GM11168 (cell line): ENCODE results near the gene HMCN1.

Experiments used
- in situ Hi-C: fragments of 300-500 bp; cut with MboI; formaldehyde crosslinking; loops from one replicate; pipeline ENCODE4 v1.12.0; 2022; ENCODE audit warnings: low sequenced_read_pairs; ENCODE audit not compliant: unreplicated experiment

Gene HMCN1

GRCh38 chr1:185733818-185734735 is at the start of gene HMCN1:
TSS of gene HMCN1 (plus strand) at chr1:185734391. CDS start at chr1:185734780, 389 bp downstream.
- in situ Hi-C loops = no loop called here

GRCh38 chr1:185686821-185687778 is 47.1 kb upstream of the HMCN1 start:
- in situ Hi-C loops = no loop called here

GRCh38 chr1:185690527-185690926 is 43.7 kb upstream of the HMCN1 start:
- in situ Hi-C loops = no loop called here

GRCh38 chr1:185693654-185694053 is 40.5 kb upstream of the HMCN1 start:
- in situ Hi-C loops = no loop called here

- in situ Hi-C loops = no loop called here
Observed at GRCh38 chr1:185694081-185694480, 40.1 kb upstream of the HMCN1 start.

GRCh38 chr1:185695299-185695698 is 38.9 kb upstream of the HMCN1 start:
- in situ Hi-C loops = no loop called here

- in situ Hi-C loops = no loop called here
Observed at GRCh38 chr1:185696422-185697150, 37.6 kb upstream of the HMCN1 start.

- in situ Hi-C loops = no loop called here
Observed at GRCh38 chr1:185699874-185700273, 34.3 kb upstream of the HMCN1 start.

GRCh38 chr1:185701650-185702049 is 32.5 kb upstream of the HMCN1 start:
- in situ Hi-C loops = no loop called here

- in situ Hi-C loops = no loop called here
Observed at GRCh38 chr1:185704181-185704580, 30.0 kb upstream of the HMCN1 start.

GRCh38 chr1:185716095-185716494 is 18.1 kb upstream of the HMCN1 start:
- in situ Hi-C loops = loop anchor here (10.0 kb wide), 1 partner anchor 499 kb away; no protein-coding TSS in a partner anchor

- in situ Hi-C loops = loop anchor here (10.0 kb wide), 1 partner anchor 496 kb away; no protein-coding TSS in a partner anchor
Observed at GRCh38 chr1:185719021-185719420, 15.2 kb upstream of the HMCN1 start.

GRCh38 chr1:185720633-185721272 is 13.4 kb upstream of the HMCN1 start:
- in situ Hi-C loops = no loop called here

- in situ Hi-C loops = no loop called here
Observed at GRCh38 chr1:185721553-185721952, 12.6 kb upstream of the HMCN1 start.

- in situ Hi-C loops = no loop called here
Observed at GRCh38 chr1:185722098-185722497, 12.1 kb upstream of the HMCN1 start.

- in situ Hi-C loops = no loop called here
Observed at GRCh38 chr1:185727726-185728125, 6.5 kb upstream of the HMCN1 start.

GRCh38 chr1:185731446-185731845 is 2.7 kb upstream of the HMCN1 start:
- in situ Hi-C loops = no loop called here

- in situ Hi-C loops = no loop called here
Observed at GRCh38 chr1:185732951-185733350, 1.2 kb upstream of the HMCN1 start.

- in situ Hi-C loops = no loop called here
Observed at GRCh38 chr1:185734929-185735700, 924 bp downstream of the HMCN1 start.
